Hair follicle dermal papilla cell (primary cell): ENCODE measurements around the gene TM7SF2. TPM values are rescaled to one million over a fixed set of nuclear protein-coding genes. Genes with fewer than 3 reads are reported as not detected.
A peak's percentile ranks its signal among the peaks of the same experiment; 100 is the strongest.

ENCODE experiments used
- small RNA-seq: library from RNA; depleted of rRNA; stranded (forward); fragments of <200 nt; gene quantifications from one replicate; pipeline ENCODE3, GENCODE V24; 2012
- total RNA-seq: library from RNA; depleted of rRNA; stranded (reverse); fragments of >200 nt; gene quantifications from 2 replicates; pipeline ENCODE4 v1.2.3, GENCODE V29; 2012

The TM7SF2 gene
- 16.9 and 18.1 TPM in 2 replicates for total RNA-seq

GRCh38 chr11:65111744-65112545, at the start of gene TM7SF2:
Gene TM7SF2, plus strand, starts transcription at chr11:65111872. Its CDS starts 144 bp downstream, at chr11:65112016.

GRCh38 chr11:65083834-65084597, 27.7 kb upstream of the TM7SF2 start, which contains the start of the genes CDCA5 and ZFPL1:
Gene CDCA5, minus strand, starts transcription at chr11:65084040. Its CDS starts 62 bp downstream, at chr11:65083978.
Gene ZFPL1, plus strand, starts transcription at chr11:65084222. Its CDS starts 477 bp downstream, at chr11:65084699.

GRCh38 chr11:65095974-65096806, 15.5 kb upstream of the TM7SF2 start, which contains the start of gene VPS51:
Gene VPS51, plus strand, starts transcription at chr11:65096214. Its CDS starts 37 bp downstream, at chr11:65096251.

GRCh38 chr11:65117206-65118096, 5.8 kb downstream of the TM7SF2 start, which contains the start of gene ZNHIT2:
Gene ZNHIT2, minus strand, starts transcription at chr11:65117701. Its CDS starts 48 bp downstream, at chr11:65117653.

GRCh38 chr11:65121865-65122696, 10.4 kb downstream of the TM7SF2 start, which contains the start of the genes FAU and MRPL49:
Gene FAU, minus strand, starts transcription at chr11:65122134. Its CDS starts 321 bp downstream, at chr11:65121813.
Gene MRPL49, plus strand, starts transcription at chr11:65122321. Its CDS starts 26 bp downstream, at chr11:65122347.

GRCh38 chr11:65134240-65134951, 22.7 kb downstream of the TM7SF2 start, which contains the start of gene SYVN1:
Gene SYVN1, minus strand, starts transcription at chr11:65134519. Its CDS starts 918 bp downstream, at chr11:65133601.

Small RNA genes lying within 50 kb of the gene (small RNA-seq; reads per million reads assigned to genes)
- gene HIGD1AP10 (not detected), gene PDCL2P2 (not detected), gene RNU2-23P (5.8 reads per million, percentile 82 among the genes with 10 or more reads in this experiment)

Other genes starting within 250 kb of the TM7SF2 start
- gene EHD1, start 233.3 kb upstream of the TM7SF2 start, total RNA-seq = 86.5 and 115 TPM in 2 replicates
- gene ATG2A, start 194.7 kb upstream of the TM7SF2 start, total RNA-seq = 17.5 and 19.2 TPM in 2 replicates
- 12.3 and 14.6 TPM in 2 replicates for gene PPP2R5B, start 187.2 kb upstream of the TM7SF2 start, total RNA-seq
- gene GPHA2, start 176.0 kb upstream of the TM7SF2 start, total RNA-seq = not detected in 2 replicates
- not detected in 2 replicates for gene MAJIN, start 139.8 kb upstream of the TM7SF2 start, total RNA-seq
- gene BATF2, start 114.9 kb upstream of the TM7SF2 start, total RNA-seq = 1.2 and 2.3 TPM in 2 replicates
- gene ARL2, start 97.7 kb upstream of the TM7SF2 start, total RNA-seq = 71.7 and 85.9 TPM in 2 replicates
- 16.6 and 19.4 TPM in 2 replicates for gene SNX15, start 84.4 kb upstream of the TM7SF2 start, total RNA-seq
- 7.0 and 9.6 TPM in 2 replicates for gene SAC3D1, start 70.7 kb upstream of the TM7SF2 start, total RNA-seq
- gene NAALADL1, start 53.3 kb upstream of the TM7SF2 start, total RNA-seq = 34.1 and 35.2 TPM in 2 replicates
- 1.3 and 1.5 TPM in 2 replicates for gene CDCA5, start 27.8 kb upstream of the TM7SF2 start, total RNA-seq
- gene ZFPL1, start 27.6 kb upstream of the TM7SF2 start, total RNA-seq = 45.6 and 48.7 TPM in 2 replicates
- gene VPS51, start 15.7 kb upstream of the TM7SF2 start, total RNA-seq = 209 and 240 TPM in 2 replicates
- gene ZNHIT2, start 5.8 kb downstream of the TM7SF2 start, total RNA-seq = 10.4 and 13.6 TPM in 2 replicates
- gene FAU, start 10.3 kb downstream of the TM7SF2 start, total RNA-seq = 66.9 and 79.2 TPM in 2 replicates
- gene MRPL49, start 10.4 kb downstream of the TM7SF2 start, total RNA-seq = 49.1 and 52.9 TPM in 2 replicates
- gene SYVN1, start 22.6 kb downstream of the TM7SF2 start, total RNA-seq = 21.4 and 28.7 TPM in 2 replicates
- not detected in 2 replicates for gene SPDYC, start 58.4 kb downstream of the TM7SF2 start, total RNA-seq
- 168 and 174 TPM in 2 replicates for gene CAPN1, start 70.1 kb downstream of the TM7SF2 start, total RNA-seq
- gene POLA2, start 150.1 kb downstream of the TM7SF2 start, total RNA-seq = 2.1 and 3.4 TPM in 2 replicates
- 79.5 and 82.8 TPM in 2 replicates for gene CDC42EP2, start 203.0 kb downstream of the TM7SF2 start, total RNA-seq
- gene DPF2, start 222.0 kb downstream of the TM7SF2 start, total RNA-seq = 56.3 and 60.6 TPM in 2 replicates
- gene TIGD3, start 242.9 kb downstream of the TM7SF2 start, total RNA-seq = 0.12 TPM in 1 of 2 replicates, not detected in the other